ENCODE data around the gene LYG2. TPM values are rescaled to one million over a fixed set of nuclear protein-coding genes. Genes with fewer than 3 reads are reported as not detected.

The LYG2 gene
- total RNA-seq, 1 experiment from 2014 or later, result not detected

- H3K27me3 ChIP-seq (ENCODE audit: insufficient read depth, low read depth), result no peaks in the 10 kb centered on the region; the same call in 1 of the 2 replicates
- H3K4me1 ChIP-seq (replicated peaks; ENCODE audit: insufficient read depth), result no peaks in the 10 kb centered on the region
- no peaks in the 10 kb centered on the region for H3K9me2 ChIP-seq (ENCODE audit: insufficient read depth)
- intact Hi-C loops (cut with micrococcal nuclease; ENCODE audit: unreplicated experiment), result no loop called here
- no peak overlapping the region for H2AFZ ChIP-seq
- no peak for DNase-seq
- ChIA-PET CTCF (no interaction called here), POLR2A (ENCODE audit: unreplicated experiment) (no interaction called here)
- no TSS peak for BruUV-seq (replicated peaks)
- peaks cover 3% of the 10 kb centered on the region; the same call in 1 of the 2 replicates for H3K9me3 ChIP-seq (ENCODE audit: insufficient read depth, low read depth)
- no peak overlapping the region for H3K4me3 ChIP-seq
- H3K36me3 ChIP-seq (ENCODE audit: low read depth), result no peaks in the 10 kb centered on the region
- no peak overlapping the region for H3K4me2 ChIP-seq
- H4K20me1 ChIP-seq (ENCODE audit: insufficient read depth), result no peaks in the 10 kb centered on the region
- TF ChIP-seq CTCF (conservative IDR thresholded peaks at IDR 0.05) (no peak), EZH2 (IDR thresholded peaks at IDR 0.05; ENCODE audit: low read depth) (no peak)
- no peaks in the 10 kb centered on the region for H3K79me2 ChIP-seq (ENCODE audit: low read depth)
- no peak overlapping the region for H3K27ac ChIP-seq
- H3F3A ChIP-seq (ENCODE audit: insufficient read depth, low read depth), result no peaks in the 10 kb centered on the region
Measured at GRCh38 chr2:99256677-99257076, 1.2 kb upstream of the LYG2 start.

- no peak overlapping the region for H3K4me3 ChIP-seq
- TF ChIP-seq EZH2 (IDR thresholded peaks at IDR 0.05; ENCODE audit: low read depth) (no peak), CTCF (conservative IDR thresholded peaks at IDR 0.05) (no peak)
- H3K9me2 ChIP-seq (ENCODE audit: insufficient read depth), result no peaks in the 10 kb centered on the region
- ChIA-PET CTCF (no interaction called here), POLR2A (ENCODE audit: unreplicated experiment) (no interaction called here)
- H3K36me3 ChIP-seq (ENCODE audit: low read depth), result no peaks in the 10 kb centered on the region
- no peak overlapping the region for H2AFZ ChIP-seq
- no TSS peak for BruUV-seq (replicated peaks)
- no peaks in the 10 kb centered on the region for H3K4me1 ChIP-seq (replicated peaks; ENCODE audit: insufficient read depth)
- H3K79me2 ChIP-seq (ENCODE audit: low read depth), result no peaks in the 10 kb centered on the region
- no peaks in the 10 kb centered on the region for H3K9me3 ChIP-seq (ENCODE audit: insufficient read depth, low read depth)
- intact Hi-C loops (cut with micrococcal nuclease; ENCODE audit: unreplicated experiment), result no loop called here
- H3K4me2 ChIP-seq, result no peak overlapping the region
- no peak for DNase-seq
- H3K27ac ChIP-seq, result no peak overlapping the region
- H3F3A ChIP-seq (ENCODE audit: insufficient read depth, low read depth), result no peaks in the 10 kb centered on the region
- H3K27me3 ChIP-seq (ENCODE audit: insufficient read depth, low read depth), result peaks cover 11% of the 10 kb centered on the region; the same call in 1 of the 2 replicates
- no peaks in the 10 kb centered on the region for H4K20me1 ChIP-seq (ENCODE audit: insufficient read depth)
Measured at GRCh38 chr2:99249951-99250350, 5.5 kb downstream of the LYG2 start.

- ChIA-PET CTCF (no interaction called here), POLR2A (ENCODE audit: unreplicated experiment) (no interaction called here)
- Histone ChIP-seq H3K4me2 (no peak overlapping the region), H3K36me3 (ENCODE audit: low read depth) (no peaks in the 10 kb centered on the region), H3K4me1 (replicated peaks; ENCODE audit: insufficient read depth) (no peaks in the 10 kb centered on the region), H2AFZ (no peak overlapping the region), H3K9me2 (ENCODE audit: insufficient read depth) (no peaks in the 10 kb centered on the region), H3F3A (ENCODE audit: insufficient read depth, low read depth) (no peaks in the 10 kb centered on the region), H4K20me1 (ENCODE audit: insufficient read depth) (no peaks in the 10 kb centered on the region), H3K79me2 (ENCODE audit: low read depth) (no peaks in the 10 kb centered on the region), H3K4me3 (no peak overlapping the region), H3K27ac (no peak overlapping the region), H3K27me3 (ENCODE audit: insufficient read depth, low read depth) (0 out of 2 replicates have a peak, but pooled peaks cover 17% of the 10 kb centered on the region), H3K9me3 (ENCODE audit: insufficient read depth, low read depth) (no peaks in the 10 kb centered on the region)
- TF ChIP-seq CTCF (conservative IDR thresholded peaks at IDR 0.05), result no peak
- no peak for TF ChIP-seq EZH2 (IDR thresholded peaks at IDR 0.05; ENCODE audit: low read depth)
- intact Hi-C loops (cut with micrococcal nuclease; ENCODE audit: unreplicated experiment), result no loop called here
- no TSS peak for BruUV-seq (replicated peaks)
- peak in 1 of 2 experiments; percentile 33 for DNase-seq
Measured at GRCh38 chr2:99242151-99242550, 13.3 kb downstream of the LYG2 start.
